BE2C (cell line): ENCODE measurements around the gene PLG.

Experiments
- DNase-seq: peaks from one replicate; pipeline ENCODE4 v3.0.0-alpha.2; 2020
- H3K27me3 ChIP-seq: fragments of 250-450 bp; sonication (Bioruptor Pico); 2 replicates; pipeline ENCODE4 v1.5.1; 2020; ENCODE audit warnings: mild to moderate bottlenecking
- H3K36me3 ChIP-seq: fragments of 250-450 bp; sonication (Bioruptor Pico); 2 replicates; pipeline ENCODE4 v1.5.1; 2020; ENCODE audit warnings: mild to moderate bottlenecking
- H3K4me1 ChIP-seq: fragments of 250-450 bp; sonication (Bioruptor Pico); 2 replicates; pipeline ENCODE4 v1.5.1; 2020
- H3K4me3 ChIP-seq: 2 replicates; pipeline ENCODE4 v1.5.1; 2011; ENCODE audit warnings: low read depth, low read length
- H3K9me3 ChIP-seq: fragments of 250-450 bp; sonication (Bioruptor Pico); 2 replicates; pipeline ENCODE4 v1.5.1; 2020
- CTCF ChIP-seq: IDR thresholded peaks from 2 replicates; pipeline ENCODE4 v1.5.1; 2012; ENCODE audit warnings: mild to moderate bottlenecking, low read depth, low read length

Gene PLG

GRCh38 chr6:160714731-160715316, 12.8 kb downstream of the PLG start:
- H3K27me3 ChIP-seq, result no peaks in the 10 kb centered on the region
- no peaks in the 10 kb centered on the region for H3K4me1 ChIP-seq
- H3K36me3 ChIP-seq, result no peaks in the 10 kb centered on the region
- DNase-seq, result no peak
- no peaks in the 10 kb centered on the region for H3K9me3 ChIP-seq
- TF ChIP-seq CTCF, result no peak
- no peak overlapping the region for H3K4me3 ChIP-seq

- Histone ChIP-seq H3K9me3 (no peaks in the 10 kb centered on the region), H3K4me3 (no peak overlapping the region), H3K4me1 (no peaks in the 10 kb centered on the region), H3K27me3 (no peaks in the 10 kb centered on the region), H3K36me3 (no peaks in the 10 kb centered on the region)
- peak; percentile 23 for DNase-seq
- peak; percentile 35; the same call in 1 of the 2 replicates for TF ChIP-seq CTCF
These were observed 28.9 kb downstream of the PLG start for GRCh38 chr6:160730911-160731310.

GRCh38 chr6:160733050-160733646, 31.1 kb downstream of the PLG start:
- no peak overlapping the region for H3K4me3 ChIP-seq
- H3K4me1 ChIP-seq, result no peaks in the 10 kb centered on the region
- H3K9me3 ChIP-seq, result no peaks in the 10 kb centered on the region
- DNase-seq, result peak; percentile 47
- no peaks in the 10 kb centered on the region for H3K36me3 ChIP-seq
- no peaks in the 10 kb centered on the region for H3K27me3 ChIP-seq
- TF ChIP-seq CTCF, result peak; percentile 72

GRCh38 chr6:160734627-160735026, 32.6 kb downstream of the PLG start:
- no peak for DNase-seq
- Histone ChIP-seq H3K9me3 (no peaks in the 10 kb centered on the region), H3K4me1 (no peaks in the 10 kb centered on the region), H3K27me3 (no peaks in the 10 kb centered on the region), H3K4me3 (no peak overlapping the region), H3K36me3 (no peaks in the 10 kb centered on the region)
- no peak for TF ChIP-seq CTCF

GRCh38 chr6:160735523-160735922, 33.5 kb downstream of the PLG start:
- Histone ChIP-seq H3K9me3 (no peaks in the 10 kb centered on the region), H3K36me3 (no peaks in the 10 kb centered on the region), H3K4me1 (no peaks in the 10 kb centered on the region), H3K4me3 (no peak overlapping the region), H3K27me3 (no peaks in the 10 kb centered on the region)
- no peak for TF ChIP-seq CTCF
- DNase-seq, result no peak

GRCh38 chr6:160737934-160738333, 35.9 kb downstream of the PLG start:
- no peaks in the 10 kb centered on the region for H3K9me3 ChIP-seq
- H3K4me1 ChIP-seq, result no peaks in the 10 kb centered on the region
- DNase-seq, result no peak
- no peaks in the 10 kb centered on the region for H3K27me3 ChIP-seq
- no peak overlapping the region for H3K4me3 ChIP-seq
- no peak for TF ChIP-seq CTCF
- H3K36me3 ChIP-seq, result no peaks in the 10 kb centered on the region
